WTC11 (cell line): ENCODE results near the gene NBPF15.
"Not testable (repeated sequence)": the region's sequence is repeated elsewhere in the genome, so short reads cannot be mapped to it uniquely, and the experiment has no call there.

Source experiments
- CTCF ChIP-seq: fragments of 200-600 bp; IDR thresholded peaks from 2 replicates; pipeline ENCODE4 v1.8.0; 2022; ENCODE audit warnings: antibody characterized with exemption
- HMGA2 ChIP-seq: fragments of 250-450 bp; sonication (Bioruptor Pico); IDR thresholded peaks from 2 replicates; pipeline ENCODE4 v1.4.0; 2021; ENCODE audit warnings: mild to moderate bottlenecking, moderate library complexity
- TEAD4 ChIP-seq: sonication (generic); formaldehyde crosslinking; IDR thresholded peaks from 2 replicates; pipeline ENCODE4 v1.8.0; 2022; ENCODE audit warnings: mild to moderate bottlenecking, missing genetic modification reagents
- USF1 ChIP-seq: sonication (generic); formaldehyde crosslinking; IDR thresholded peaks from 2 replicates; pipeline ENCODE4 v1.8.0; 2022; ENCODE audit warnings: mild to moderate bottlenecking, missing genetic modification reagents
- ZNF121 ChIP-seq: sonication (generic); formaldehyde crosslinking; IDR thresholded peaks from 2 replicates; pipeline ENCODE4 v1.8.0; 2023; ENCODE audit warnings: missing genetic modification reagents
- TF ChIP-seq, protein P1 (sequence below): sonication (generic); formaldehyde crosslinking; IDR thresholded peaks from 2 replicates; pipeline ENCODE4 v1.8.1; 2023; ENCODE audit warnings: mild to moderate bottlenecking, missing genetic modification reagents, moderate library complexity

DNA sequence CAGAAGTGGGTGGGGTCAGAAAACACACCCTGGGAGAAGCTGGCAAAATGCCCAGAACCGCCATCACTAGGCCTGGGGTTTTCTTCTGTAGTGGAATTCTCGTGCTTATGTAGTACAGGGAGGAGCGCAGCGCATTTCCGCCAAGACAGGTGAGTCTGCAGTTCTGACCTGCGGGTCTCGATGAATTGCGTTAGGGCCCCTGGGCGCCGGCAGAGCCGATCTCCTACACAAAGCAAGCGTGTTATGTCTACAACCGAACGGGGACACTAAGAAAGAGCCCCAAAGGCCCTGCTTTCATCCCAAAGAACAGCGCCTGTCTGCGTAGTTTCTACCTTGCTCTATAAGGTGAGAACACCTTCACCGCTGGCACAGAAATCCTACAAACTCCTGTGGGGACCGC, 28.9 kb upstream of the NBPF15 start:
- not testable (repeated sequence) for TF ChIP-seq CTCF; HMGA2; ZNF121 (CRISPR knock-in tag); USF1 (CRISPR knock-in tag); TEAD4 (CRISPR knock-in tag)
- TF ChIP-seq, protein P1, sequence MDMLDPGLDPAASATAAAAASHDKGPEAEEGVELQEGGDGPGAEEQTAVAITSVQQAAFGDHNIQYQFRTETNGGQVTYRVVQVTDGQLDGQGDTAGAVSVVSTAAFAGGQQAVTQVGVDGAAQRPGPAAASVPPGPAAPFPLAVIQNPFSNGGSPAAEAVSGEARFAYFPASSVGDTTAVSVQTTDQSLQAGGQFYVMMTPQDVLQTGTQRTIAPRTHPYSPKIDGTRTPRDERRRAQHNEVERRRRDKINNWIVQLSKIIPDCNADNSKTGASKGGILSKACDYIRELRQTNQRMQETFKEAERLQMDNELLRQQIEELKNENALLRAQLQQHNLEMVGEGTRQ, result not testable (repeated sequence)
